ENCODE measurements around the gene COL5A2.

COL5A2 gene

GRCh38 chr2:189115126-189115525 is 64.4 kb downstream of the COL5A2 start:
- Mint-ChIP-seq H3K9me3 (no peaks in the 10 kb centered on the region), H3K36me3 (ENCODE audit: low read depth) (no peaks in the 10 kb centered on the region), H3K4me1 (ENCODE audit: low read depth) (peaks cover 27% of the 10 kb centered on the region), H3K4me3 (no peak overlapping the region), H3K27ac (no peak overlapping the region), H3K27me3 (no peaks in the 10 kb centered on the region)

GRCh38 chr2:189113963-189114362 is 65.6 kb downstream of the COL5A2 start:
- H3K27me3 Mint-ChIP-seq = no peaks in the 10 kb centered on the region
- H3K27ac Mint-ChIP-seq = no peak overlapping the region
- no peaks in the 10 kb centered on the region for H3K9me3 Mint-ChIP-seq
- no peaks in the 10 kb centered on the region for H3K36me3 Mint-ChIP-seq (ENCODE audit: low read depth)
- H3K4me3 Mint-ChIP-seq = no peak overlapping the region
- H3K4me1 Mint-ChIP-seq (ENCODE audit: low read depth) = peaks cover 25% of the 10 kb centered on the region

- Mint-ChIP-seq H3K9me3 (no peaks in the 10 kb centered on the region), H3K4me3 (no peak overlapping the region), H3K36me3 (ENCODE audit: low read depth) (no peaks in the 10 kb centered on the region), H3K27ac (no peak overlapping the region), H3K4me1 (ENCODE audit: low read depth) (peaks cover 8% of the 10 kb centered on the region), H3K27me3 (no peaks in the 10 kb centered on the region)
Measured at GRCh38 chr2:189111063-189111715, 68.4 kb downstream of the COL5A2 start.

- Mint-ChIP-seq H3K9me3 (no peaks in the 10 kb centered on the region), H3K4me1 (ENCODE audit: low read depth) (peaks cover 4% of the 10 kb centered on the region), H3K4me3 (no peak overlapping the region), H3K27ac (no peak overlapping the region), H3K27me3 (no peaks in the 10 kb centered on the region), H3K36me3 (ENCODE audit: low read depth) (no peaks in the 10 kb centered on the region)
Measured at GRCh38 chr2:189109921-189110397, 69.6 kb downstream of the COL5A2 start.

GRCh38 chr2:189104934-189105333 is 74.6 kb downstream of the COL5A2 start:
- H3K27ac Mint-ChIP-seq = no peak overlapping the region
- H3K4me3 Mint-ChIP-seq = no peak overlapping the region

GRCh38 chr2:189102735-189103134 is 76.8 kb downstream of the COL5A2 start:
- H3K4me1 Mint-ChIP-seq (ENCODE audit: low read depth) = peaks cover 4% of the 10 kb centered on the region
- H3K9me3 Mint-ChIP-seq = no peaks in the 10 kb centered on the region
- no peaks in the 10 kb centered on the region for H3K27me3 Mint-ChIP-seq
- H3K36me3 Mint-ChIP-seq (ENCODE audit: low read depth) = no peaks in the 10 kb centered on the region
- no peak overlapping the region for H3K27ac Mint-ChIP-seq
- no peak overlapping the region for H3K4me3 Mint-ChIP-seq

More at GRCh38 chr2:189104934-189105333, 74.6 kb downstream of the COL5A2 start:
- Mint-ChIP-seq H3K36me3 (ENCODE audit: low read depth) (no peaks in the 10 kb centered on the region), H3K4me1 (ENCODE audit: low read depth) (peaks cover 4% of the 10 kb centered on the region), H3K9me3 (no peaks in the 10 kb centered on the region), H3K27me3 (no peaks in the 10 kb centered on the region)

GRCh38 chr2:189097934-189098333 is 81.6 kb downstream of the COL5A2 start:
- H3K4me1 Mint-ChIP-seq (ENCODE audit: low read depth) = no peaks in the 10 kb centered on the region
- H3K27me3 Mint-ChIP-seq = no peaks in the 10 kb centered on the region
- no peak overlapping the region for H3K4me3 Mint-ChIP-seq
- H3K36me3 Mint-ChIP-seq (ENCODE audit: low read depth) = no peaks in the 10 kb centered on the region
- no peaks in the 10 kb centered on the region for H3K9me3 Mint-ChIP-seq
- H3K27ac Mint-ChIP-seq = no peak overlapping the region

- Mint-ChIP-seq H3K27ac (no peak overlapping the region), H3K27me3 (no peaks in the 10 kb centered on the region), H3K4me3 (no peak overlapping the region)
Measured at GRCh38 chr2:189096769-189097447, 82.7 kb downstream of the COL5A2 start.

GRCh38 chr2:189095101-189095500 is 84.5 kb downstream of the COL5A2 start:
- Mint-ChIP-seq H3K27me3 (no peaks in the 10 kb centered on the region), H3K9me3 (no peaks in the 10 kb centered on the region), H3K36me3 (ENCODE audit: low read depth) (no peaks in the 10 kb centered on the region), H3K4me1 (ENCODE audit: low read depth) (no peaks in the 10 kb centered on the region), H3K27ac (no peak overlapping the region), H3K4me3 (no peak overlapping the region)

More at GRCh38 chr2:189096769-189097447, 82.7 kb downstream of the COL5A2 start:
- Mint-ChIP-seq H3K9me3 (no peaks in the 10 kb centered on the region), H3K4me1 (ENCODE audit: low read depth) (no peaks in the 10 kb centered on the region), H3K36me3 (ENCODE audit: low read depth) (no peaks in the 10 kb centered on the region)

- H3K4me3 Mint-ChIP-seq = no peak overlapping the region
- no peaks in the 10 kb centered on the region for H3K36me3 Mint-ChIP-seq (ENCODE audit: low read depth)
- no peaks in the 10 kb centered on the region for H3K4me1 Mint-ChIP-seq (ENCODE audit: low read depth)
- H3K9me3 Mint-ChIP-seq = no peaks in the 10 kb centered on the region
- no peak overlapping the region for H3K27ac Mint-ChIP-seq
- H3K27me3 Mint-ChIP-seq = no peaks in the 10 kb centered on the region
Measured at GRCh38 chr2:189092936-189093335, 86.6 kb downstream of the COL5A2 start.

- H3K27me3 Mint-ChIP-seq = no peaks in the 10 kb centered on the region
- H3K4me3 Mint-ChIP-seq = no peak overlapping the region
- no peaks in the 10 kb centered on the region for H3K36me3 Mint-ChIP-seq (ENCODE audit: low read depth)
- no peak overlapping the region for H3K27ac Mint-ChIP-seq
- no peaks in the 10 kb centered on the region for H3K4me1 Mint-ChIP-seq (ENCODE audit: low read depth)
- no peaks in the 10 kb centered on the region for H3K9me3 Mint-ChIP-seq
Measured at GRCh38 chr2:189091253-189091652, 88.3 kb downstream of the COL5A2 start.

- no peaks in the 10 kb centered on the region for H3K27me3 Mint-ChIP-seq
- H3K9me3 Mint-ChIP-seq = no peaks in the 10 kb centered on the region
- peaks cover 4% of the 10 kb centered on the region for H3K36me3 Mint-ChIP-seq (ENCODE audit: low read depth)
- no peaks in the 10 kb centered on the region for H3K4me1 Mint-ChIP-seq (ENCODE audit: low read depth)
- no peak overlapping the region for H3K27ac Mint-ChIP-seq
- H3K4me3 Mint-ChIP-seq = no peak overlapping the region
Measured at GRCh38 chr2:189088591-189089205, 90.9 kb downstream of the COL5A2 start.

GRCh38 chr2:189086710-189087109 is 92.9 kb downstream of the COL5A2 start:
- H3K36me3 Mint-ChIP-seq (ENCODE audit: low read depth) = peaks cover 4% of the 10 kb centered on the region
- H3K4me3 Mint-ChIP-seq = no peak overlapping the region
- no peaks in the 10 kb centered on the region for H3K9me3 Mint-ChIP-seq
- no peaks in the 10 kb centered on the region for H3K4me1 Mint-ChIP-seq (ENCODE audit: low read depth)
- H3K27me3 Mint-ChIP-seq = no peaks in the 10 kb centered on the region
- no peak overlapping the region for H3K27ac Mint-ChIP-seq

- H3K4me3 Mint-ChIP-seq = no peak overlapping the region
- no peak overlapping the region for H3K27ac Mint-ChIP-seq
- no peaks in the 10 kb centered on the region for H3K4me1 Mint-ChIP-seq (ENCODE audit: low read depth)
- H3K36me3 Mint-ChIP-seq (ENCODE audit: low read depth) = peaks cover 4% of the 10 kb centered on the region
- H3K9me3 Mint-ChIP-seq = no peaks in the 10 kb centered on the region
- no peaks in the 10 kb centered on the region for H3K27me3 Mint-ChIP-seq
Measured at GRCh38 chr2:189086250-189086649, 93.3 kb downstream of the COL5A2 start.

GRCh38 chr2:189083606-189084005 is 96.0 kb downstream of the COL5A2 start:
- H3K36me3 Mint-ChIP-seq (ENCODE audit: low read depth) = peaks cover 4% of the 10 kb centered on the region
- H3K4me3 Mint-ChIP-seq = no peak overlapping the region
- H3K27me3 Mint-ChIP-seq = no peaks in the 10 kb centered on the region

More at GRCh38 chr2:189083606-189084005, 96.0 kb downstream of the COL5A2 start:
- Mint-ChIP-seq H3K9me3 (no peaks in the 10 kb centered on the region), H3K4me1 (ENCODE audit: low read depth) (no peaks in the 10 kb centered on the region), H3K27ac (no peak overlapping the region)

All from stimulated activated naive CD8-positive, alpha-beta T cell treated with anti-CD3 and anti-CD28 coated beads, Interleukin-15, Interleukin-2, amounts not matched to agents 100 ng/mL and 50 ng/mL, for 24 hours (primary cell).